ENCODE data around the gene CCDC90B. TPM values are rescaled to one million over a fixed set of nuclear protein-coding genes. Genes with fewer than 3 reads are reported as not detected.
"Not testable (repeated sequence)": the region's sequence is repeated elsewhere in the genome, so short reads cannot be mapped to it uniquely, and the experiment has no call there.

Gene CCDC90B
- polyA plus RNA-seq, 3 donors, result 94.0 to 103 (median 99.7) TPM

DNA sequence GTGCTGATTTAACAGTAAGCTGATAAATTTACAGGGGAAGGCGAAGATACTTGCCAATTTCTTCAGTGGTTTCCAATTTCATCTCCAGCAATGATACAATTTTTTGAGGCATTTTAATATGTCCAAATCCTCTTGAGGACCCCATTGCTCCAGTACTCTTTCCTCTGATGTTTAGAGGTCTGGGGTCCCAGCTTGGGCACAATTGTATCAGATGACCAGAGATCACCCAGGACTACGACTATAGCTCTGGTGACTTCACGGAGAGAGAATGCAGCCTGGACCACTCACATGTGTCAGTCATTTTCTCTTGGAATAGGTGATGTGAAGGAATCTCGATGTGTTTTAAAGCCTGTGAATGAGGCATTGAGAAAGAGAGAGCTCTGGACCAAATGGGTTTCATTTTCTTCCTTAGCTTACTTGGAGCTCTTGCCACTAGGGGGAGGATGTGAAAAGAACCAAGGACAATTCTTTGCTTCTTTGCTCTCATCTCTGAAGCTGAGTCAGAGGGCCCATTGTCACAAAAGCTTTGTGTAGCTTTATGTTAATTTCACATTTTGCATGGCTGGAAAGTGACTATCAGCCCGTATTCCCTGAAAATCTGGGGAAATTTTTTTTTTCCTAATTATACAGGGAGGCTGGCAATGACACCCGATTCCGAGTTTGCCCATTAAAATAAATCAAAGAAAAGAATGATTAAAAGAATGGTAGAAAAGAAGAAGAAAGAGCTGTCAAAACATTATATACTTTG lies 6.7 kb upstream of the CCDC90B start:
- no peak for DNase-seq (ENCODE audit: low read depth in 3 of 3, low spot score in 2 of 3)

DNA sequence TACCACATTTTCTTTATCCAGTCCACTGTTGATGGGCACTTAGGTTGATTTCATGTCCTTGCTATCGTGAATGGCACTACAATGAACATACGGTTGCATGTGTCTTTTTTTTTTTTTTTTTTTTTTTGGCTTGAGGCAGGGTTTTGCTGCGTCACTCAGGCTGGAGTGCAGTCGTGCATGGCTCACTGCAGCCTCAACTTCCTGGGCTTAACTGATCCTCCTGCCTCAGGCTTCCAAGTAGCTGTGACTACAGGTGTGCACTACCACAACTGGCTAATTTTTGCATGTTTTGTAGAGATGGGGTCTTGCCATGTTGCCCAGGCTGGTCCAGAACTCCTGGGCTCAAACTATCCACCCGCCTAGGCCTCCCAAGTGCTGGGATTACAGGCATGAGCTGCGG lies 1.5 kb upstream of the CCDC90B start:
- DNase-seq (ENCODE audit: low read depth in 3 of 3, low spot score in 2 of 3), result no peak

DNA sequence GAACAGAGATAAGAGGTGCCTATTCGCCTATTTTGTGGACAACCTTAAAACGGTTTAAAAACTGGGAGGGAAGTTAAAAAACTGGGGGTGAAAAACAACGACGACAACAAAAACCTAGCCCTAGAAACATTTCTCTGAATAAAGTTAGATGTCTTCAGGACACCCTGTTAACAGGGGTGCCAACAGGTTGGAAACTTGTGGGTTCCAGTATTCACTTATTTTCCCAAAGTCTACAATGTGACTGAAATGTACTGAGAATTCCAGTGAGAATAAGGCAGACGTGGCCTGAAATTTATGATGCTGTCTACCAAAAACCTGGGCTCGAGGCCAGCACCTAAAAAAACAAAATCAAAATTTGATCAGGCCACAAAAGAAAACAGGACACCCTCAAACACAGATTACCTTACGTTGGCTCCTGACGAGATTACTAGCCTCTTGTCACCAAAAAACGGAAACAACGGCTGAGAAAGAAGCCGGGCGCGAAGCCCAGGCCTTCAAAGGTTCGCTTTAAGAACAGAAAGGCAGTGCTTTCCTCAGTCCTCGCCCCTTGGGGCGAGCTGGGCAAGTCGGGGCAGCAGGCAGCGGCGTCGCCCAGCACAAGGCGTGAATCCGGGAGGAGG lies 906 bp downstream of the CCDC90B start:
- DNase-seq (ENCODE audit: low read depth in 3 of 3, low spot score in 2 of 3), result no peak

DNA sequence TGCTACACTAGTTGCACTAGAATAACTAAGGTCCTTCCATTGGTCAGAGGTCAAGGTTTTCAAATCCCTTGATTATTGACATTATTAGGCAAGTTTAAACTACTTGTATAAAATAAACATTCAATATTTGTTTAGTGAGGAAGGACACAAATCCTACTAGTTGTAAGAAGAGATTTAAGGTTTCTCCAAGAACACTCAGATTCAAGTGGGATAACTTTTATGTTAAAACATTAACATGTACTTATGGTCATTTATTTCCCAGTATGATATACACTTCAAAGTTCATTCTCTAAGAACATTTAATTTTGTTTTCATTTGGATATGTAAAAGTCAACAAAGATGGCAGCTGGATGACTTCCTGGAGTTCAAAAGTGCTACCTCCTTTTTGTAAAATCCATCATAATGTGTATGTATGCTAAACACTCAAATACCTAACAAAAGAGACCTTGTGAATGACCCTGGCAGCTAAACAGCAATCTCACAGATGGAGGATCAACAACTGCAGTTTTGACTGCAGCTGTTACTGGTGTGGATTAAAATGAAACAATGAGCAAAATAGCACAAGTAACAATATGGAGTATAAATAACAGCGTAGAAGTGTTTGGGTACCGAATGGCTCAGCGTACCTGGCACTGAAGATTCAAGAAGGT lies 1.5 kb downstream of the CCDC90B start:
- DNase-seq (ENCODE audit: low read depth in 3 of 3, low spot score in 2 of 3), result peak in 1 of 3 donors; percentile 33

DNA sequence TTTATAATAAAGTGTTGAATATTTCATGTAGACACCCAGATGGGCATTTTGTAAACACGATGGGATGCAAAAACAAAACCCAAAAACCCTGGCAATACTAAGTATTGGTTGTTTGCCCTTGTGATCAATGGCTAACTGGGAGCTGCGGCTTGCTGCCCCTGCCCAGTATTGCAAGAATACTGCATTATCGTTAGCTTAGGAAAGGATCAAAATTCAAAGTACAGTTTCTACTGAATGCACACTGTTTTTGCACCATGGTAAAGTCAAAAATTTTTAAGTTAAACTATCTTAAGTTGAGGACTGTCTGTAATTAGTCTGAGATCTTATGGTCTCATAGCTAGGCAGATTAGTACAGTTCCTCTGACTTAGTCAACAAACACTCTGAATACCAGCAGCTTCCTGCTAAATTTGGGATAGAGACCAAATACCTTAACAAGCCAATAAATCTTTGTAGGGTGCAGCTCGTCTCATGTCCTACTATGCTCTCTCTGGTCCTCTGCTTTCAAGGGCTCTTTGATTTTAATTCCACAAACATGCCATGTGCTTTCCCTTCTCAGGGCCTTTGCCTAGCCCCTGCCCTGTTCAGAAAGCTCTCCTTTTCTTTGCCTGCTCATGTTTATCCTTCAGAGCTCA lies 4.0 kb downstream of the CCDC90B start:
- no peak for DNase-seq (ENCODE audit: low read depth in 3 of 3, low spot score in 2 of 3)

DNA sequence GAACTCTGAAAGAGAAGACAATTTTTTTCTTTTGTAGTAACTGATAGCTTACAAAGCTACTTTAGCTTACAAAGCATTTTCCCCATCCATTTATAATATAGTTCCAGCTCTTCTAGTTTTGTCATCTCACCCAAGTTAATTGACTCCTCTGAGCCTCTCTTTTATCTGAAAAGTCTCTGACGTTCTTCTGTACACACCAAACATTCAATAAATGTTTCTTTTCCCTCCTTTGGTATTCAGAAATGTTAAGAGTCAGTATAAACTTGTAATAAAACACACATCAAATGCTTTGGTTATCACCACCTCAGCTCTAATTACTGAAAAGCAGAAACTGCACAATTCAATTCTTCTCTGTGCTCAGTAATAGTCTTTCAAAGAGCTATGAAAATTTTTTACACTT lies 5.9 kb downstream of the CCDC90B start:
- no peak for DNase-seq (ENCODE audit: low read depth in 3 of 3, low spot score in 2 of 3)

DNA sequence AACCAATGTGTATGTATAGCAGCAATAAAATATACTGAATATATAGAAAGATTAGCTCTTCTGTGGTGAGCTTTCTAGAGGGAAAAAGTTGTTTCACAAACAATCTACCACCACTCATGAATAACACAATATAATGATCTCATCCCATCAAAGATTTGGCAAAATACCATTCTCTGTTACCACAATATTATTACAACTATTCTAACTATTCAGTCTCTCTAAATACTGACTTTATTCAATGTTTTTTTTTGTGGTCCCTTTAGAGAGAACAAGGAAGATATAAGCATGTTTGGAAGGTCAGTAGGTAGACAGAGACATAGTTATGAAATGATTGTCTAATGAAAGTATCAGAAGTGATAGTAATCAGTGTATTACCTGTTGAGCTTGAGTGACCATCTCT lies 7.8 kb downstream of the CCDC90B start:
- DNase-seq (ENCODE audit: low read depth in 3 of 3, low spot score in 2 of 3), result no peak

DNA sequence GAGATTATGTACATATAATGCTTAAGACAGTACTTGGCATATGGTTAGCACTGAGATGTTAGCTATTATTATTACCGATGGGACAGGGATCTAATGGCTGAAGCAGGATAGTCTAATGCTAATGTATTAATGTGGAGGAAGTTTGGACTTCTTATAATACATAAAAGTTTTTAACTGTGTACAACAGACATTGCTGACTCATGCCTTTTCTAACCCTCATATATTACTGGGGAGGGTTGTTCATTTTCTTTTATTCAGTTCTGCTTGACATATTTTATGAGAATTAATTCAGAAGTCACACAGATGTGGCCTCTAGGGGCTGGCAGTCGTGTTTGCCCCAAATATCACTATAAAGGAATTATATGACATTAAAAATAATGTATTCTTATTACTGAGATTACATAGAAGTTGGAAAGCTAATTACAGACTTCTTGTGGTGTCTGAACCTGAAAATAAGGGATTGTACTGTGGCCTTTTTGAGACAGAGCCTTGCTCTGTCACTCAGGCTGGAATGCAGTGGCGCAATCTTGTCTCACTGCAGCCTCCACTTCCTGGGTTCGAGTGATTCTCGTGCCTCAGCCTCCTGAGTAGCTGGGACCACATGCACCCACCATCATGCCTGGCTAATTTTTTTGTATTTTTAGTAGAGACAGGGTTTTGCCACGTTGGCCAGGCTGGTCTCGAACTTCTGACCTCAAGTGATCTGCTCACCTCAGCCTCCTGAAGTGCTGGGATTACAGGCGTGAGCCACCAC lies 10.1 kb downstream of the CCDC90B start:
- DNase-seq (ENCODE audit: low read depth in 3 of 3, low spot score in 2 of 3), result no peak

DNA sequence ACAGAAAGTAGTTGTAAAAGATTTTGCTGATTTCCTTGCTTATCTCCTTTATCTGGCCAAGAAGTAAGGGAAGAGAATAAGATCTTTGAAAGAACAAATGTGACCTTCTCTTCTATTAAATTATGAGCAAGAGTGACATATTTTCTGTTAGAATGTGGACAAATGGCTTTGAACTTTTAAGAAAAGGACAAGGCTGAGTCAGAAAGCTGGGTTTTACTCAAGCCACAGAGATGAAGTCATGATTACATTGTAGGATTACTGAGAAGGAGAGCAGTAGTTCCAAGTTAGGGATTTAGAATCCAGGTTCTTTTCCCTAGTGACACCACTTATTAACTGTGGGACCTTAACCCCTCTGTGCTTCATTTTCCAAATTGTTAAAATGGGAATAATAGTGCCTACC lies 13.5 kb downstream of the CCDC90B start:
- no peak for DNase-seq (ENCODE audit: low read depth in 3 of 3, low spot score in 2 of 3)

DNA sequence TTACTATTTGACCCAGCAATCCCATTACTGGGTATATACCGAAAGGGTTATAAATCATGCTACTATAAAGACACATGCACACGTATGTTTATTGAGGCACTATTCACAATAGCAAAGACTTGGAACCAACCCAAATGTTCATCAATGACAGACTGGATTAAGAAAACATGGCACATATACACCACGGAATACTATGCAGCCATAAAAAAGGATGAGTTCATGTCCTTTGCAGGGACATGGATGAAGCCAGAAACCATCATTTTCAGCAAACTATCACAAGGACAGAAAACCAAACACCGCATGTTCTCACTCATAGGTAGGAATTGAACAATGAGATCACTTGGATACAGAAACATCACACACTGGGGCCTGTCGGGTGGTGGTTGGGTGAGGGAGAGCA lies 14.4 kb downstream of the CCDC90B start:
- DNase-seq (ENCODE audit: low read depth in 3 of 3, low spot score in 2 of 3), result not testable (repeated sequence)

DNA sequence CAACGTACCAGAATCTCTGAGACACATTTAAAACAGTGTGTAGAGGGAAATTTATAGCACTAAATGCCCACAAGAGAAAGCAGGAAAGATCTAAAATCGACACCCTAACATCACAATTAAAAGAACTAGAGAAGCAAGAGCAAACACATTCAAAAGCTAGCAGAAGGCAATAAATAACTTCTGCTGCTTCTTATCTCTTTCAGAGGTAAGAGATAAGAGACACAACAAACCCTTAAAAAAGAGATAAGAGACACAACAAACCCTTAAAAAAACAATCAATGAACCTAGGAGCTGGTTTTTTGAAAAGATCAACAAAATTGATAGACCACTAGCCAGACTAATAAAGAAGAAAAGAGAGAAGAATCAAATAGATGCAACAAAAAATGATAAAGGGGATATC lies 17.1 kb downstream of the CCDC90B start:
- DNase-seq (ENCODE audit: low read depth in 3 of 3, low spot score in 2 of 3), result not testable (repeated sequence)

DNA sequence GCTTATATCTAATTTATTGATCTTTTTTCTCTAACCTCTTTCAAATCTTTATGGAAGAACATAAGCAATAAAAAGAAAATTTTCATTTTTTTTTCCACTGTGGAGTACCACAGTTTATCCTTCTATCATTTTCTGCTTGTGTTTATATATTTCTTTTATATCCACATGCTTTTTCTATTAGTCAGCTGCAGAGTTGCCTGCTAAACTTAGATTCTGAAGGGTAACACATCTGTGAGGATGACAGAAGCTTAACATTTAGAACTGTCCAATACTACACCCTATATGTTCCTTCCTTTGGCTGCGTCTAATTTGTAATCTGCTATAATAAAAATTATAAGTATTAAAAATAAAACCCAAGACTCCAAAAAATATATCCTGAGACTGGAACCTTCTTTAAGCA lies 20.8 kb downstream of the CCDC90B start:
- DNase-seq (ENCODE audit: low read depth in 3 of 3, low spot score in 2 of 3), result no peak

DNA sequence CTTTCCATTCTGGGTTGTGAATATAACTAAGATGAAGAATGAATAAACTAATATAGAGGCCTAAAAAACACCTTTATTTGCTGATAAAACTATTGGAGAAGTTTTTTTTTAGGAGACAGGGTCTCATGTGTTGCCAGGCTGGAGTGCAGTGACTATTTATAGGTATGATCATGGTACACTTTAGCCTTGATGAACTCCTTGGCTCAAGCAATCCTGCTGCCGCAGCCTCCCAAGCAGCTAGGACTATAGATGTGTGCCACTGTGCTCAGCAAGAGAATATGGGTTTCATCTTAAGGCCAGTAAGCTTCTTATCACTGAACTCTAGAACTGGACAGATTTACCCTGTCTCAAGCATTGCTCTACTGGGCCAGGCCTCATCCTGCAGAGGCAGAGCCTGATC lies 26.6 kb downstream of the CCDC90B start:
- no peak for DNase-seq (ENCODE audit: low read depth in 3 of 3, low spot score in 2 of 3)

DNA sequence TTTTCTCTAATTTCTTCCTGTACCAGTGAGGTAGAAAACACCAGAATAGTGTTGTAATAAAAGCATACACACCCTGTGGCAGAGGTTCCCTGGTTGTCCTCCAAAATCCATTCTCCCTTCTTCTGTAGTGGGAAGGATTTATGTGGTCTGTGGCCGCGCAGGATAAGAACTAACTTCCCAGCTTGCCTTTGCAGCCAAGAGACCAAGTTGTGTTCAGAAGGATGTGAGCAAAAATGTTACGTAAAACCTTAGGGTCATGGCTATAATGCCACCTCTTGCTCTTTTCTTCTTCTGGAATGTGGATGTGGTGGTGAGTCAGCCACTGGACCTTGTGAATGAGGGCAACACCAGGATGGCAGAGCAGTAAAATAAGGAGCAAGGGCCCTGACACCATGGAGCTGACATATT lies 28.4 kb downstream of the CCDC90B start:
- no peak for DNase-seq (ENCODE audit: low read depth in 3 of 3, low spot score in 2 of 3)

DNA sequence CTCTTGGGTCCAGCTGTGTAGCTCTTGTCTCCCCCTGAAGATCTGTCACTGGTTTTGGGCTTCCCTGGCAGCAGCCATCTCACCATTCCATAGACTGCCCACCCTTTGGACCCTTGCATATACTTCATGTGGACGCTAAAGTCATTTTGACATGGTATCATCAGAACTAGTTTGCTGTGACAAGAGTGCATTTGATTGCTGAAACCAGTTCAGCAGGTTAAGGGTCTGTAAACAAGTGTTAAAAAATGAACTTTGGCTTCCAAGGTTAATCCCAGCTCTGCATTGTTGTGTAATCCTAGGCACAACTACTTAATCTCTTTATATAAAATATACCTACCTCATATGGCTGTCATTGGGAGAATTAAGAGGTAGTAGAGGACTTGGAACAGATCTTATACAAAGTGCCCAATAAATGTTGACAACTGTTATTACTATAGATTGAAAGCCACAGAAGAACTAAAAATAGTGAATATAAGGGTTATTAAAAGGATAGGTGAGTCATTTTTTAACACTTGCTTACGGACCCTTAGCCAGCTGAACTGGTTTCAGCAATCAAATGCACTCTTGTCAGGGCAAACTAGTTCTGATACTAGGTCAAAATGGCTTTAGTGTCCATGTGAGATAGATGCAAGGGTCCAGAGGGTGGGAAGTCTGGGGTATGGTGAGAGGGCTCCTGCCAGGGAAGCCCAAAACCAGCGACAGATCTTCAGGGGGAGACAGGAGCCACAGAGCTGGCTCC lies 29.4 kb downstream of the CCDC90B start:
- no peak for DNase-seq (ENCODE audit: low read depth in 3 of 3, low spot score in 2 of 3)

DNA sequence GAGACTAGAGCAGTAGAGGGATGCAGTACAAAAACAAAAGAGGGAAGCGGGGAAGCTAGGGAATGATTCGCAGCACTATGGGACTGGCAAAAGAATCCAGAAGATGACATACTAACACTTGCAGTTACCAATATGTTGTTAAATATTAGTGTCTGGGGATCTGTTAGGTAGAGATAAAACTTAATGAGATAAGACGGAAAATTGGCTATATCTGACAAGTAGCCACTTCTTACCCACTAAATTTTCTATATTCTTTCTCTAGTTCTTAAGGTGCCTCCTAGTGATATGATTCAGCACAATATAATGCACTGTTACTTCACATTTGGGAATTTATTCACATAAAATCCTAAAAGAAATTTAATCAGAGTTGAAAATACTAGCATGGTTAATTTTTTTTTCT lies 30.8 kb downstream of the CCDC90B start:
- DNase-seq (ENCODE audit: low read depth in 3 of 3, low spot score in 2 of 3), result no peak

DNA sequence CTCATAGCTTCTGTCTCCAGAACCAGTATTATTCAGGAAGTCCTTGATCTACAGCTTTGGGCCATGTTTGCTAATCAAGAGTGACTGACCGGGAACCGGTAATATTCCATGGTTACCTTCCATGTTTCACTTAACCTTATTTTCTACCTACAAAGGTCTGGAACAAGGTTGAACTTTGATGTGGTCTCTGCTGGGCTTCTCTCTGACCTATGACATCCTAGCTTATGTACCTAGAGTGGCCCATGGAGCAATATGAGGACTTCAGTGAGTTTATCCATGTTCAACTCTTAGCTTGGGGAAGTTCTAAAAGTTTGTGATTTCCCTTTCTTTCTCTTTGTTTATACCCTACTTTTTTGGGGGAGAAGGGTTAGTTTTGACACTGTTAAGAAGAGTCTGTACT lies 33.2 kb downstream of the CCDC90B start:
- DNase-seq (ENCODE audit: low read depth in 3 of 3, low spot score in 2 of 3), result no peak

DNA sequence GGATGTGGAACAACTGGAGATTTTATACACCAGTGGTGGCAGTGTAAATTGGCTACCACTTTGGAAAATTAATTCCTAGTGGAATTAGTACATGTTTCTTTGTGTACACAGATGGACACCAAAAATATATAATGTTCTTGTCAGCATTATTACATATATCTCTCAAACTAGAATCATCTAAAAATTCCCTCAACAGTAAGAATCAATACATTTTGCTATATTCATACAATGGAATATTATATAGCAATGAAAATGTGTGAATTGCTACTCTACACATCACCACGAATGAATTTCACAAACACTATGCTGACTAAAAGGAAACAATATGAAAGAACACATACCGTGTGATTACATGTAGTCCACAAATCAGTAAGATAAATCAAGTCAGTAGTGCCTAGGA lies 33.9 kb downstream of the CCDC90B start:
- no peak for DNase-seq (ENCODE audit: low read depth in 3 of 3, low spot score in 2 of 3)

DNA sequence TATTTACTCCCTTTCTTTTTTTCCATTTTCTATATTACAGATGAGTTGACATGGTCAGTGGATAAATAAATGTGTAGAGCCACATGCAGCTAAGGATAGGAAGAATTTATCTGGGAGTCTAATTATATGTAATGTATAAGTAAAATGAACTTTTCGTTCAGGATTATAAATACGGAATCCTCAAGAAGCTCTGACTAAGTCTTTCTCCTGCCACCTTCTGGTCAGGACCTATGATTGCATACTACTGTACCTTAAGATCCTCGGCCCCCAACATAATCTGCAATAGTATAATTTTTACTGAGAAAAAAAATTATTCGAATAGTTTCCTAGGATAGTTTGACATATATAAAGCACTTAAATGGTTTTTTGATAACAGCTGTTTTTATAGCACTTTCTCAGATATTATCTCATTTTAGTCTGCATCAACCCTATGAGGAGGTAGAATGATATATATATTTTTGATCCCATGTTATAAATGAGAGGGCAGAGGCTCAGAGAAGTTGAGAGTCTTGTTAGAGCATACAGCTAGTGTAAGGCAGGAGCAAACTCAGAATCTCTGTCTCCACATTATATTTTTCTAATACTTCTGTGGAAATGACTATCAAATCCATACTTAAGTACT lies 36.1 kb downstream of the CCDC90B start:
- DNase-seq (ENCODE audit: low read depth in 3 of 3, low spot score in 2 of 3), result peak in 1 of 3 donors; percentile 12

DNA sequence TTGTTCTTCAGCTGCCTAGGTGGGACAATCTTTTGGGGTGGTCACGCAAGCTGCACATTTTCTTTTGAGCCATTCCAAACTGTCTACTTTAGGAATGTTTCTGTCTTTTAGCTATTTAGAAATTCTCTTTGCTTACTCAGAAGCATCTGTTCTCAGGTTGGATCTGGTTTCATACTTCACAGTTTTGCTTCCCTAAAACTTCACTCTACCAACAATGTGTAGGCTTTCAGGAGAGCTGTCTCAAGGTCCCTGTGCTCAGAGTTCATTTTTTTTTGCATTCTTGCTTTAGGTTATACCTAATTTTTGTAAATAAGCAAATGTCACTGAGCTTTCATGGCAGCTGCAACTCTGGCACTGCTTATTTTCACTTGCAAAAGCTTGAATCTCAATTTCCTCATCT lies 36.7 kb downstream of the CCDC90B start:
- DNase-seq (ENCODE audit: low read depth in 3 of 3, low spot score in 2 of 3), result no peak

Data from right renal cortex interstitium (tissue), 3 donors.